Melanocyte of skin (primary cell): ENCODE data around the gene ALDH1A2. TPM values are rescaled to one million over a fixed set of nuclear protein-coding genes. Genes with fewer than 3 reads are reported as not detected.

Experiments
- total RNA-seq, 2 donors: library from RNA; depleted of rRNA; stranded (reverse); fragments of >200 nt; gene quantifications; 2 replicates each; pipeline ENCODE4 v1.2.3, GENCODE V29; 2012

ALDH1A2 gene
- total RNA-seq: 1 to 10 TPM; 1.3 to 2.4 TPM

DNA sequence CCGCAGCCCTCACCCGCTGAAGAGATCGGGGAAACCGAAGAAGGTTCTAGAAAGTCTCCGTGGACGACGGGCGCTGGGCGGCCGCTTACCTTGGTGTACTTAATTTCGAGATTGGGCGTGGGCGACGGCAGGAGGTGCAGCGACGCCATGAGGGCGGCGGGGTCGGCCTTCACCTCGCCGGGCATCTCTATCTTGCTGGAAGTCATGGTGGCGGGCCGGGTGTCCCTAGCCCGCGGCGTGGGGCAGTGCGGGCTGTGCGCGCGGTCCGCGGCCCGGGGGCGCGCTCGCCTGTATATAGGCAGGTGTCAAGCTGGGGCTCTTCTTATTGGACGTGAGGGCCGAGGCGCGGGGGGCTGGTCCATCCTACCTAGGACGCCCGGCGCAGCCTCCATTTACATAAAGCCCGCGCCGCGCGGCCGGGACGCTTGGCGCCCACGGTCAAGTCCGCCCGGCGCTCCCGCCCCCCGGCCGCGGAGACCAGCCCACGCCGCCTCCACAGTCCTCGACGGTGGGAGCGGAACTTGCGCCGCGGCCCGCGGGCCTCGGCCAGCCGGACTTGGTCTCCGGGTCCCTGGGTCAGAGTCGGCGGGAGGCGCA is at the start of gene ALDH1A2:
TSS of gene ALDH1A2 (minus strand) at position 267 of the 597 bp plus-strand sequence. CDS start at position 206, 61 bp downstream.

Other genes with a start within 250 kb of the ALDH1A2 start
- gene AQP9, start 72.7 kb upstream of the ALDH1A2 start, total RNA-seq: under 1 TPM in 1 of 2 donors, not detected in 1; 0.34 TPM